ENCODE results near the gene SPATA4.

The SPATA4 gene

GRCh38 chr4:176189891-176190795 is 5.2 kb downstream of the SPATA4 start:
- no peak for DNase-seq

GRCh38 chr4:176188654-176189053 is 6.7 kb downstream of the SPATA4 start:
- DNase-seq: no peak

GRCh38 chr4:176187624-176188023 is 7.8 kb downstream of the SPATA4 start:
- no peak for DNase-seq

- no peak for DNase-seq
Observed at GRCh38 chr4:176186671-176187395, 8.6 kb downstream of the SPATA4 start.

- no peak for DNase-seq
Observed at GRCh38 chr4:176186067-176186466, 9.3 kb downstream of the SPATA4 start.

- no peak for DNase-seq
Observed at GRCh38 chr4:176185051-176185450, 10.3 kb downstream of the SPATA4 start.

- DNase-seq: no peak
Observed at GRCh38 chr4:176163041-176163440, 32.3 kb downstream of the SPATA4 start.

GRCh38 chr4:176156656-176157055 is 38.7 kb downstream of the SPATA4 start:
- no peak for DNase-seq

- DNase-seq: no peak
Observed at GRCh38 chr4:176153124-176153523, 42.3 kb downstream of the SPATA4 start.

GRCh38 chr4:176150704-176151103 is 44.7 kb downstream of the SPATA4 start:
- DNase-seq: no peak

GRCh38 chr4:176150356-176150682 is 45.1 kb downstream of the SPATA4 start:
- peak; percentile 15 for DNase-seq

- no peak for DNase-seq
Observed at GRCh38 chr4:176149680-176150355, 45.6 kb downstream of the SPATA4 start.

GRCh38 chr4:176142253-176142652 is 53.1 kb downstream of the SPATA4 start:
- DNase-seq: no peak

- DNase-seq: no peak
Observed at GRCh38 chr4:176139518-176139917, 55.9 kb downstream of the SPATA4 start.

GRCh38 chr4:176137631-176138030 is 57.8 kb downstream of the SPATA4 start:
- no peak for DNase-seq

GRCh38 chr4:176134670-176135069 is 60.7 kb downstream of the SPATA4 start:
- DNase-seq: no peak
